IPS DF 4.7 (cell line): ENCODE results near the gene ARL5C.
"Not testable (repeated sequence)": the region's sequence is repeated elsewhere in the genome, so short reads cannot be mapped to it uniquely, and the experiment has no call there.

Experiments used
- DNase-seq: peaks from one replicate; pipeline ENCODE4 v3.0.0-alpha.2; 2013; ENCODE audit warnings: low spot score; ENCODE audit errors: extremely low read depth

Gene ARL5C

DNA sequence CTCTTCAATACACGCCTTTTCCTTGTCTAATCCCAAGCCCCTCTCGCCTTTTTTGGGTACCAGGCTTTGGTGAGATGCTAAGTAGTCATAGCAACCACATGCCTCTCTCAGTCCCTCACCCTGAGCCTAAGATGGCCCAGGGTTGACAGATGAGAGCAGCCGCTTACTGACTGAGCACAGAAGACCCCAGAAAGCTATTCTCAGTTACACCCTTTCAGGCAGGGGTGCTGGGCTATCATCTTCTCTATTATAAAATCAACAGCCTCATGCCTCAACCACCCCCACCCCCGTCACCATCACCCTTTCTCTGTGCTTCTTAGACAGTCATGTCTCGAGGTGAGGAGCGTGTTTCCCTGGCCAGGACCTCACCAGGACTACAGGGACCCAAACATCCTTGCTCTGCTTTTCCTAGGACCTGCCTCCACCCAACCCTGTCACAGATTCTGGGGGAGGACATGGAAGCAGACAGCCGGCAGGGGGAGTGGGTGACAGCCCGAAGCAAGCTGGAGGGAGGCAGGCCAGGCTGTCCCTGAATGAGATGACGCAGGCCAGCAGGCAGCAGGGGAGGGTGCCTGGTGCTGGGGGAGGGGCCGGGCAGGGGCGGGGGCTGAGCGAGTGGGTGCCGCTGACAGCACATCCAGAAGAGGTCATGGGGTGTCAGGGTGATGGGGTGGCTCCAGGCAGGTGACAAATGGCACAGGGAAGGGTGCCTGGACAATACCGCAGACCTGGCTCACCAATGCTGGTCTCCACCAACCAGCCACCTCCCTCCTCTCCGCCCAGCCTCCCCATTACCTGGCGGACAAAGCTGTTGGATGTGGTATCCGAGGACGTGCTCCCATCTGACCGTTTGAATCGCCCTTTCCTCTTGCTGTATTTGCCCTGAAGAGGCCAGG, 28.4 kb upstream of the ARL5C start:
- DNase-seq = no peak

DNA sequence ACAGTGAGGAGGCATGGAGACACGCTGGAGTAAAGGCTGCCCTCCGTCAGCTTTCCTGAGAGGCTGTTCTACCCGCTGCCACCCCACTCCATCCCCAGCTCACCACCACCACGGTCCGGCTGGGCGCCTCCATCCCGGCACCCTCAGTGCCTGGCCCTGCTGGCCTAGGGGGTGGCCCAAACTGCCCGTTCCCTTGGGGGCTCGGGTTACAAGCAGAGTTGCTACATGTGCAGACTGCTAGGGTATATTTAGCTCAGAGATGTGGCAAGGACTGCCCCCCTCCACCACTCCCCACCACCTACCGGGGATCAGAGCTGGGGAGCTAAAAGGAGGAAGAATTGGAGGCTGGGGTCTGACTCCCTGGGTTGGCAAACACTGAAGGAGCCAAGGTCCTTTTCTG, 27.4 kb upstream of the ARL5C start:
- DNase-seq = no peak

DNA sequence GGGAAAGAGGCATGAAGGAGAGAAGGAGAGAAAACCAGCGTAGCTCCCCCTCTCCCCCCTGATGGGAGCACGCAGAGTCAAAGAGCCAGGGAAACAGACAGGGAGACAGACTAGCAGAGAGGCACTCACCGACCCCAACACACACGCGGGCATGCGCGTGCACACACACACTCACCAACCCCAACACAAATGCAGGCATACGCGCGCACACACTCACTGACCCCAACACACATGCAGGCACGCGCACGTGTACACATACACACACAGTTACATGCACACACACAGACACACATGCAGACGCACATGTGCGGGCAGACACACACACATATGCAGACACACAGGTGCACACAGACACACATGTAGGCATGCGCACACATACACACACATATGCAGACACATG, 26.9 kb upstream of the ARL5C start:
- no peak for DNase-seq

DNA sequence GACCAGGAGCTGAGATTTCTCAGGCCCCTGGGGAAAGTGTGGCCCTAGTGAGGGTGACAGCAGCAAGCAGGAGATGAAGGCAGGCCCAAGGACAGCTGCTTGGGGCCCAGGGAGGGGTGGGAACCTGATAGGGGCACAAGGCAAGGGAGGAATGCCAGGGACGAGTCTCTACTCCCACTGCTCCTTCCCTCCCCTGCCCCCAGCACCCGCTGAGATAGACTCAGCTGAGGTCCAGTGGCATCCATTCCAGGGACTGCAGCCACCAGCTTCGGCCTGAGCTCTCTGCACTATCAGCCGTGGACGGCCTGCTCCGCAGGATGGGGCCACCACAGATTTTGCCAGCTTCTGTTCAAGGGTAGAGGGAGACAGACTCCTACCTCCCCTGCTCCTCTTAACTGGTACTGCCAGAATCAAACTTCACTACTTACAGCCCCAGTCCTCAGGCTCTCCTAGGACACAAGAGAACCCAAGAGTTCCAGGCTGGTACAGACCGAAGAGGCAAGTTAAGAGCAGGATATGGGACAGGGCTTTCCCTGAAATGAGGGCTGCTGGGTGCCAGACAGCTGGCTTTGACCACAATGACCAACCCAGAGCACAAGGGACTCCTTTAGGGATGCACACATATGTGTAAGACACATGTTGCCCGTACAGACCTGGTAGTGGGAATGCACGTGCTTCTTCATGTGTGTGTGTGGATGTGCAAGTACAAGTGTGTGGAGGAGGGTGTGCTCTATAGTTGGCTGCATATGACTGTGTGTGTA, 26.0 kb upstream of the ARL5C start:
- no peak for DNase-seq

DNA sequence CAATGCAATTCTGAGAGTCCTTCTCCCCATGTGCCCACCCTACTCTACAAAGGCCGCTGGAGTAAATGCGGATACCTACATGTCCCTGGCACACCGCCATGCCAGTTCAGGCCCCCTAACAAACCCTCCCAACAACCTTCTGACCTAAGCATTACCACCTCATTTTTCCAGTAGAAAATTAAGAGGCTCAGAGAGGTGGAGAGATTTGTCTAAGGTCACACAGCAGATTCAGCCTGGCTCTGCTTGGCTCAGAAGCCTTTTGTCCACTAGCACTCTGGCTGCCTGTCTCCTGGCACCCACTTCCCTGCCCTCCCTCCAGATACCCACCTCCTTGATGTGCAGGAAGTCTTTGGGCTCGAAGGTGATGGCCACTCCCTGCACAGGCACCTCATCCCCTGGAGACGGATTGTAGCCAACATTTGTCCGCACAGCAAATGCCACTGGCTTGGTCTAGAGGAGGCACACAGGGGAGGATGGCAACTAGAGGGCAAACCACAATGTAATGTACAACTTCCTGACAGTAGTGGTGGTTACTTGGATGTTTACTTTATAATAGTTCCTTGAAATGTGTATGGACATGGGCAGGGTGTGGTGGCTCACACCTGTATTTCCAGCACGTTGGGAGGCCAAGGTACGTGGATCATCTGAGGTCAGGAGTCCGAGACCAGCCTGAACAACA, 21.3 kb upstream of the ARL5C start:
- DNase-seq = no peak

DNA sequence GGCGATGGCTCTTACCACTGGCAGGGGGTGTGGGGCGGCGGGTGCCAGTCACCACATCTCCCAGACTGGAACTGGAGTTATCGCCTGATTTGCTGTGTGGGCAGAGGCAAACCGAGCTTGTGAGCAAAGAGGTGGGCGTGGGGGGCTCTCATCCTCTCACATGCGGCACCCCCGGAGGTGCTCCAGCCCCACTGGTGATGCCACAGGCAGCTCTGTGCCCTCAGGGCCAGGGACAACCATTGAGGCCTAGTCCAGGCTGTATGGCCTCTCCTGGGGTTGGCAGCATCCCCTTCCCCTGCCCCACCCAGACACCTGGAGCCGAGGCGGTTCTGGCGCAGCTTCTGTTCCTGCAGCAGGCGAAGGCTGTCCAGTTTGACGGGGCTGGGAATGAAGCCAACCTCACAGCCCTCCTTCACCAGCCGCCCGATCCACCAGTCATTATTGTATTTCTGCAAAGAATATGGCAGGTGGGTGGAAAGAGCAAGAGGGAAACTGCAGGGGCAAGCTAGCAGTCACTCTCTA, 20.6 kb upstream of the ARL5C start:
- no peak for DNase-seq

DNA sequence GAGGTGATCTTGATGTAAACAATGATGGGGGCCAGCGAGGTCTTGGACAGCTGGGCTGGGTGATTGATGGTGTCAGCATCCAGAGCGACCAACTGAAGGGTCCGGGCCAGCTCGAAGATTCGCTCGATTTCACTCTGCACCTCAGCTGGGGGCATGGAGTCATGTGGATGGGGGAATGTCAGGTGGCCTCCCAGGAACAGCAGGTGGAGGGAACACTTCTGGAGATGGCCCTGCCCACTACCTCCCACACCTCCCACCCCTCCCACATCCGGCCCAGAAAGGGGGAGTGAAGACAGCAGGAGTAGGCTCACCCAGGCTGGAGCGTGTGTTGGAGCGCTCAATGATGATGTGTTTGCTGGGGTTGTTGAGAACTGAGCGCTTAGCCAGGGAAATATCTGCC, 17.8 kb upstream of the ARL5C start:
- DNase-seq = no peak

DNA sequence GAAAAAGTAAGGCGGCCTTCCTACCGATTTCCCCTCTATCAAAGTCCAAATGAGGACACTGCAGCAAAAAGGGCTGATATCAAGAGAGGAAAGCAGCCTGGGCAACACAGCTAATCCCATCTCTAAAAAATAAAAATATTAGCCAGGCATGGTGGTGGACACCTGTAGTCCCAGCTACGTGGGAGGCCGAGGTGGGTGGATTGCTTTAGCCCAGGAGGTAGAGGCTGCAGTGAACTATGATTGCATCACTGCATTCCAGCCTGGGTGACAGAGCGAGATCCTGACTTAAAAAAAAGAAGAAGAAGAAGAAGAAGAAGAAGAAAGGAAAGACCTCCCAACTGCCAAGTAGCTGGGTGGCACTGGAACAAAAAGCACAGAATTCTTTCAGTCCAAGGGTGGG, 17.1 kb upstream of the ARL5C start:
- DNase-seq = no peak

DNA sequence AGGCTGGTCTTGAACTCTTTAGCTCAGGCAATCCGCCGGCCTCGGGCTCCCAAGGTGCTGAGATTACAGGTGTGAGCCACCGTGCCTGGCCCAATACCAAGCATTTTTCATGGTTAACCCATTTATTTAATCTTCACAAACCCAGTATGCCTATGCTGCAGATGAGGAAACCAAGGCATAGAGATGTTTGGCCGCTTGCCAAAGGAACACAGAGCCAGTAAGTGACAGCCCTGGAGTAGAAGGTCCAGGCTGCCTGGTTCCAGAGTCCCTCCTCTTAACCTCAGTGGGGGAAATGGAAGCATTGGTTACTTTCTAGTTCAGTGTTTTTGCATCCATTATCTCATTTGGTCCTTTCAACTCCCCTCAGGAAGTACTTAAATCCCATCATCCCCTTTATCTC, 15.3 kb upstream of the ARL5C start:
- DNase-seq = no peak

DNA sequence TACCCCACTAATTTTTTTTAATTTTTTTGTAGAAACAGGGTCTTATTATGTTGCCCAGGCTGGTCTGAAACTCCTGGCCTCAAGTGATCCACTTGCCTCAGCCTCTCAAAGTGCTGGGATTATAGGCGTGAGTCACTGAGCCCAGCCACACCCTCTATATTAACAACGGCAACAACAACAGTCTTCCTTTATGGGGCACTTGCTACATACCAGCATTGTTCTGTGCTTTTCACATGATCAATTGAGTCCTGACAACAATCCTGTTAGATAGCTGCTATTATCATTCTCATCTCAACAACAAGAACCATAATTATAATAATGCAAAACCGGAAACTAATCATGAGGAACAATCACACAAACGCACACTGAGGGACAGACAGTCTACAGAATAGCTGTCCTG, 12.6 kb upstream of the ARL5C start:
- no peak for DNase-seq

DNA sequence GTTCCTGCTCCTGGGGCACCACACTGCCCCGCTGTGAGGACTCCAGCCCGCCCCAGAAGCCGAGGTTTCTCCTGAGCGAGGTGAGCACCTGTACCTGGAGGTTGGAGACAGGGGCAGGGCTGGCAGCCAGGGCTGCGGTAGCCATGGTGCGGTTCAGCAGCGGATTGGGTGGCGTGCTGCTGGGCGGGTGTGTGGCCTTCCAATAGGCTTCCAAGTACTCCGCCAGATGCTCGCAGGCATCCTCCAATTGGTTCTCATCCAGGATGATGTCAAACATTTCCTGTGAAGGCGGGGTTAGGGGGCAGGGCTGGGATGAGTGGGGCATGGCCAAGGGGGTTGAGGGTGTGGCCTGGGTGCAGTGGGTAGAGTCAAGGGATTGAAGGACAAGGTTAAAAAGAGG, 11.3 kb upstream of the ARL5C start:
- no peak for DNase-seq

DNA sequence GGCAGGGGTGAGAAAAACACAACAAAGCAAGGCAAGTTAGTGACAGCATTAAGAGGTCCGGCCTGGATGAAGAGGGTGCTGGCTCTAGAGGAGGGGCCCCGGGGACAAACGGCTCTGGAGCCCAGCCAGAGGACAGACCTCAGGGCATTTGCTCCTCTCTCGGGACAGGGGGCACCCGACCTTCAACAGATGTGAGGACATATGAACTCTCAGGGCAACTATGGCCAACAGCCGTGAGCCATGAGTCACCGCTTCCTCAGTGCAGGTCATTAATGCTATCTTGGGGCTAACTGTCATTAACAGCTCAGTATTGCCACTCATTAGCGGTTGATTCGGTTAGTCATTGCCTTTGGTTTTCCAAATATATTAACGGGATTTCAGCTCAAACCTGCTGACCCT, 9.7 kb upstream of the ARL5C start:
- no peak for DNase-seq

DNA sequence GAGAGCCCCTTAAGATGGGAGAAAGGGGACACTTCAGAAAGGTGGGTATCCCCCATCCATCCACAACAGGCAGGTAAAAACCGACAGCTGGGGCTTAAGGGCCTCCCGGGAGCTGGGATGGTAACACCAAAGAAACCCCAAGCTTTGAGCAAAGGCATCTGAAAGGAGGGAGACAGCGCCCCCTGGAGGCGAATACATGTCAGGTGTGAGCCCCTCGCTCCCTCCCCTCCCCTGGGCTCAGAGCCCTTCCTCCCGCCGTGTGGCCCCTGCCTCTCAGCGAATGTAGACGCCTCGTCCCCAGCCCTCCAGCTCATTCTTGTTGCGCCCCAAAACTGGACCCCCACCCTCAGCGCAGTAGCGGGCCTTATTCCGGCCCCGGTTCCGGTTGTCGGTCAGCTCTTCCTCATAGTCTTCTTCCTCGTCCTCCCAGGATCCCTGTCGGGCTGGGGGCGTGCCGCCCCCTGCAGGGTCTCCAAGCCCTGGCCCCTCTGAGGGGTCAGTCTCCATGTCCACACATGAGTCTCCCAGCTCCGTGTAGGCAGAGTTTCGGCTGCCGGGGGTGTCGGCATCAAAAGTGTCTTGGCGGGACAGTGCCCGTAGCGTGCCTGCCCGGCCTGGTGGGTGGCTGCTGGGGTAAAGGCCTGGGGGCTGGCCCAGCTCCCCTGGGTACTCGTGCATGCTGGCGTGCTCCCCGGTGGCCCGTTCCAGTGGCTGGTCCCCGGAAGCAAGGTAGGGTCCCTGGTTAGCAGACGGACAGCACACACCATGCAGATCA, 9.1 kb upstream of the ARL5C start:
- no peak for DNase-seq

DNA sequence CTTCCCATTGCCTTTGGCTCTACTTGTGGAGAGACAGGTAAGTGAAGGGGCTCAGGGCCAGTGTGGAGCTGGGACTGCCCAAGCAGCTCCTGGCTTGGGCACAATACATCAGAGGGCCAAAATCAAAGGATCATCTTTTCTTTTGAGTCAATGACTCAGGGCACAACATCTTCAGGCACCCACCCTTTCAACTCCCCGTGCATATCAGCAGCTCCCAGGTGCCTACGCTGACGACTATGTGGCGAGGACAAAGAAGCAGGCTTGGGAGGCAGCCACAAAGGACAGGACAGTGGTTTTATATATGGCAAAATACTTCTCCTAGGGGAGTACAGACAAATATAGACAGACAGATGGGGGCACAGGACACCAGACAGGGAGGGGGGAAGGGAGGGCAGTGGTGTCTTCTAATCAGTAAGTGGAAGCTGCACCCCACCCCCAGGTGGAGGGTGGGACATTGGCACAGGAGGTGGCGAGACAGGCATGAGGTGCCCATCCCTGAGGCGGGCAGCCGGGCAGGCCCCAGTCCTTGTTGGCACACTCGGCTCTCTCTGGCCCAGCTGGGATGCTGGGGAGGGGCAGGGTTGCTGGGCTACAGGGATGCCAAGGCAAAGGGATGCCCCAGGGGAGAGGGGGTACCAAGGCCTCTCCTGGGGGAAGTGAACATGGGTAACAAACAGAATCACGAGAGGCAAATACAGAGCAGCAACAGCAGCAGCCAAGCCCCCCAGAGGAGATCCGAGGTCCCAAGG, 7.7 kb upstream of the ARL5C start:
- DNase-seq = no peak

DNA sequence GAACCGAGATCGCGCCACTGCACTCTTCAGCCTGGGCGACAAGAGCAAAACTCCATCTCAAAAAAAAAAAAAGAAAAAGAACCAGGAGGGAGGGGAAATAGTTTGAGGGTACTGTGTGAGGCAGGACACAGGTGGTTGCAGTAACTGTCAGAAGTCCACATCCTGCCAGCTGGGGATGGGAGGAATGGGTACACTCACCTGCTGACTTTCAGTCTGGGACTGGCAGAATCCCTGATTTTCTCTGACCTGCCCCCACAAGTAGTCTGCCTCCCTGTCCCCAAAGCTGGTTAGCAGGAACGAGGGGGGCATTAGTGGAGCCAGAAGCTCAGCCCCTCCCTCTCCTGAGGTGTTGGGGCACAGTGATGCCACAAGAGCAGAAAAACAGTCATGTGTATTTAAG, 7.1 kb upstream of the ARL5C start:
- DNase-seq = no peak

DNA sequence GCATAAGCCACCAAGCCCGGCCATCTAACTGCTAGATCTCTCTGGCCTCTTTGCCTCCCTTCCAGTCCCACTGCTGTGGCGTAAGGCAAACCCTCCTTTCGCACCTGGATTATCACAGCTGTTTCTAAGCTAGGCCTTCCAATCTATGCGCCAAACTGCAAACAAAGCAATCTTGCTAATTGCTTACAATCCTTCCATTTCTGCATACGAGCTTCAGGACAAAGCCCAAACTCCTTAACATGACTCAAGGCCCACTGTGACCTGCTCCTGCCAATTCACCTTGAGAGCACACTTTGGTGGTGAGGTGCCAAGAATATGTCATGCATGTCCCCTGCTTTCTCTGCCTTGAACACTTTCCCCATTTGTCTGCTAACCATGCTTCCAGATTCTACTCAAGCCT, 6.0 kb upstream of the ARL5C start:
- no peak for DNase-seq

DNA sequence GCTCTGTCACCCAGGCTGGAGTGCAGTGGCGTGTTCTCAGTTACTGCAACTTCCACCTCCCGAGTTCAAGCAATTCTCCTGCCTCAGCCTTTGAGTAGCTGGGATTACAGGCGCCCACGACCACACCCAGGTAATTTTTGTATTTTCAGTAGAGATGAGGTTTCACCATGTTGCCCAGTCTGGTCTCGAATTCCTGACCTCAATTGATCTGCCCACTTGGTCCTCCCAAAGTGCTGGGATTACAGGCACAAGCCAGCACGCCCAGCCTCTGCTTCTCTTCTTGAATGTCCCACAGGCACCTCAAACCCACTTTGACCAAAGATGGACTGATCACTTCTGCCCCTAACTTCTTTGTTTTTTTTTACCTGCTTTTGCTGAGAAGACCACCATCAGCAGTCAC, 4.6 kb upstream of the ARL5C start:
- DNase-seq = no peak

DNA sequence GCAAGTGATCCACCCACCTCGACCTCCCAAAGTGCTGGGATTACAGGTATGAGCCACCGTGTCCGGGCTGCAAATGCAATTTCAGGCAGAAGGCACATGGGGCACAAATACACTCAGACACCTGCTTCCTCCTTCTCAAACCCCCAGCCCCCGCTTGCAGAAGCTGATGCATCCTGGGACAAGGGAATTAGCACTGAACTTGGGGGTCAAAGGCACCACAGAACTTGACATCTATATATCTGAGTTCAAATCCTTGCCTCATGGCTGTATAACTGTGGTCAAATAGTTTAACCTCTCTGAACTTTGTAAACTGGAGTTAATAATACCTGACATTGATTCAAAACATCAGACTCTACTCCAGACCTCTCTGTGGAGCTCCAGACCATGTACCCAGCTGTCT, 4.1 kb upstream of the ARL5C start:
- DNase-seq = no peak

DNA sequence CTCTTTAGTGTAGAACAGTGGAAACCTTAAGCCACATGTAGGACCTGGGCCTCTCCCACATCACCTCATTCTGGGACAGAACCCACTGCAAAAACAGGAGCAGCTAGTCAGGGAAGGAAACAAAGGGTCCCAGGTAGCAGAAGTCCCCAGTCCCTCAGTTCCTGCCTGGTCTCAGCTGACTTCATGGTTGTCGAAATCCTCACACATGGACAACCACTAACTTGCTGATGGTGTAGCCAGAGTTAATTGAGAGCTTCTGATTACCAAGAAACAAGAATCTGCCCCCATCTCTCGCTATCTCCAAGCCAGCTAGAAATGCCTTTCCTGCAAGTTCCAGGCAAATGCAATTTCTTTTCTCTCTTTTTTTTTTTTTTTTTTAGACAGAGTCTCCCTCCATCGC, 3.6 kb upstream of the ARL5C start:
- no peak for DNase-seq

DNA sequence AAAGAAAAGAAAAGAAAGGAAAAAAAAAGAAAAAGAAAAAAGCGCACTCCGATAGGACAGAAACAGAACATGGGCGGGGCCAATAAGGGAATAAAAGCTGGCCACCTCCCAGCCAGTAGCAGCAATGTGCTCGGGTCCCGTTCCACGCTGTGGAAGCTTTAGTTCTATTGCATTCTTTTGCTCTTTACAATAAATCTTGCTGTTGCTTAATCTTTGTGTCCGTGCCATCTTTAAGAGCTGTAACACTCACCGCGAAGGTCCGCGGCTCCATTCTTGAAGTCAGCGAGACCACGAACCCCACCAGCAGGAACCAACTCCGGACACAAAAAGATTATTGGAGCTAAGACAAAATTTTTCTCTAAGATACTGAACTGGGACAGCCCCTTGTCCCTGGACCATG, 3.1 kb upstream of the ARL5C start:
- DNase-seq = no peak

DNA sequence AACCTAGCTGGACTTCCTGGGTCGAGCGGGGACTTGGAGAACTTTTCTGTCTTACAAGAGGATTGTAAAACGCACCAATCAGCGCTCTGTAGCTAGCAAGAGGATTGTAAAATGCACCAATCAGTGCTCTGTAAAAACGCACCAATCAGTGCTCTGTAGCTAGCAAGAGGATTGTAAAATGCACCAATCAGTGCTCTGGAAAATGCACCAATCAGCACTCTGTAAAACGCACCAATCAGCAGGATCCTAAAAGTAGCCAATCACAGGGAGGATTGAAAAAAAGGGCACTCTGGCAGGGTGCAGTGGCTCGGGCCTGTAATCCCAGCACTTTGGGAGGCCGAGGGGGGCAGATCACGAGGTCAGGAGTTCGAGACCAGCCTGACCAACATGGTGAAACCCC, 2.5 kb upstream of the ARL5C start:
- not testable (repeated sequence) for DNase-seq
